ENCODE data around the gene SETBP1.

SETBP1 gene

GRCh38 chr18:44683556-44683955, 2.9 kb downstream of the SETBP1 start:
- no peak for TF ChIP-seq CTCF (IDR thresholded peaks at IDR 0.05; ENCODE audit: insufficient read depth, low read length, poor library complexity, severe bottlenecking)
- no peaks in the 10 kb centered on the region for H3K36me3 ChIP-seq (ENCODE audit: control insufficient read depth, insufficient read depth, low read length)
- H3K4me3 ChIP-seq (replicated peaks; ENCODE audit: low read depth, low read length): no peak overlapping the region
- no peak for DNase-seq (ENCODE audit: extremely low read depth, insufficient read length)
- no peaks in the 10 kb centered on the region; the same call in 1 of the 2 replicates for H3K27me3 ChIP-seq (replicated peaks; ENCODE audit: control insufficient read depth, insufficient read depth, low read length)

- H3K4me3 ChIP-seq (replicated peaks; ENCODE audit: low read depth, low read length): no peak overlapping the region
- DNase-seq (ENCODE audit: extremely low read depth, insufficient read length): no peak
- no peaks in the 10 kb centered on the region for H3K36me3 ChIP-seq (ENCODE audit: control insufficient read depth, insufficient read depth, low read length)
- no peaks in the 10 kb centered on the region; the same call in none of the 2 replicates for H3K27me3 ChIP-seq (replicated peaks; ENCODE audit: control insufficient read depth, insufficient read depth, low read length)
- no peak for TF ChIP-seq CTCF (IDR thresholded peaks at IDR 0.05; ENCODE audit: insufficient read depth, low read length, poor library complexity, severe bottlenecking)
Observed at GRCh38 chr18:44685296-44685695, 4.6 kb downstream of the SETBP1 start.

GRCh38 chr18:44686156-44686555, 5.5 kb downstream of the SETBP1 start:
- Histone ChIP-seq H3K27me3 (replicated peaks; ENCODE audit: control insufficient read depth, insufficient read depth, low read length) (no peaks in the 10 kb centered on the region; the same call in none of the 2 replicates), H3K36me3 (ENCODE audit: control insufficient read depth, insufficient read depth, low read length) (no peaks in the 10 kb centered on the region), H3K4me3 (replicated peaks; ENCODE audit: low read depth, low read length) (no peak overlapping the region)
- TF ChIP-seq CTCF (IDR thresholded peaks at IDR 0.05; ENCODE audit: insufficient read depth, low read length, poor library complexity, severe bottlenecking): no peak
- no peak for DNase-seq (ENCODE audit: extremely low read depth, insufficient read length)

- TF ChIP-seq CTCF (IDR thresholded peaks at IDR 0.05; ENCODE audit: insufficient read depth, low read length, poor library complexity, severe bottlenecking): no peak
- no peak for DNase-seq (ENCODE audit: extremely low read depth, insufficient read length)
- H3K36me3 ChIP-seq (ENCODE audit: control insufficient read depth, insufficient read depth, low read length): no peaks in the 10 kb centered on the region
- H3K4me3 ChIP-seq (replicated peaks; ENCODE audit: low read depth, low read length): no peak overlapping the region
- no peaks in the 10 kb centered on the region; the same call in none of the 2 replicates for H3K27me3 ChIP-seq (replicated peaks; ENCODE audit: control insufficient read depth, insufficient read depth, low read length)
Observed at GRCh38 chr18:44687421-44687820, 6.7 kb downstream of the SETBP1 start.

- H3K4me3 ChIP-seq (replicated peaks; ENCODE audit: low read depth, low read length): no peak overlapping the region
- no peak for DNase-seq (ENCODE audit: extremely low read depth, insufficient read length)
- no peak for TF ChIP-seq CTCF (IDR thresholded peaks at IDR 0.05; ENCODE audit: insufficient read depth, low read length, poor library complexity, severe bottlenecking)
- no peaks in the 10 kb centered on the region for H3K36me3 ChIP-seq (ENCODE audit: control insufficient read depth, insufficient read depth, low read length)
- H3K27me3 ChIP-seq (replicated peaks; ENCODE audit: control insufficient read depth, insufficient read depth, low read length): no peaks in the 10 kb centered on the region; the same call in none of the 2 replicates
Observed at GRCh38 chr18:44689736-44690135, 9.0 kb downstream of the SETBP1 start.
